Cardiac muscle cell (in vitro differentiated cells and primary cell): Measurements from ENCODE around the gene RPS14. TPM values are rescaled to one million over a fixed set of nuclear protein-coding genes. Genes with fewer than 3 reads are reported as not detected.

Experiments used
- DNase-seq, 2 donors: peaks; one replicate each; pipeline versions ENCODE4 v3.0.0 to v3.0.0-alpha.2; 2010 to 2017; ENCODE audit warnings: low read depth in 1 of 2, low spot score in 1 of 2
- H3K27ac ChIP-seq: fragments of 200-600 bp; sonication (generic); 2 replicates; pipeline ENCODE4 v1.5.1; 2016
- H3K27me3 ChIP-seq: fragments of 200-600 bp; sonication (generic); 2 replicates; pipeline ENCODE4 v1.6.0; 2016; ENCODE audit warnings: control low read depth
- H3K36me3 ChIP-seq: fragments of 200-600 bp; sonication (generic); 2 replicates; pipeline ENCODE4 v1.5.1; 2016; ENCODE audit warnings: control low read depth
- H3K4me1 ChIP-seq: fragments of 200-600 bp; sonication (generic); 2 replicates; pipeline ENCODE4 v1.8.1; 2017; ENCODE audit warnings: low read depth, mild to moderate bottlenecking, mixed run types
- H3K4me3 ChIP-seq: fragments of 200-600 bp; sonication (generic); 2 replicates; pipeline ENCODE4 v1.5.1; 2016; ENCODE audit warnings: mild to moderate bottlenecking
- H3K9me3 ChIP-seq: fragments of 200-600 bp; sonication (generic); 2 replicates; pipeline ENCODE4 v1.5.1; 2017; ENCODE audit warnings: low read depth, mild to moderate bottlenecking, control low read depth
- polyA plus RNA-seq: library from polyadenylated mRNA; unstranded; fragments of >200 nt; fragmentation: Nextera tagmentation; extraction: Ambion mirVana; gene quantifications from 2 replicates; pipeline ENCODE4 v1.2.1, GENCODE V29; 2016
- total RNA-seq: library from RNA; depleted of rRNA; stranded (reverse); fragments of >200 nt; gene quantifications from 2 replicates; pipeline ENCODE4 v1.2.3, GENCODE V29; 2016
- TF ChIP-seq, protein P1 (sequence below): IDR thresholded peaks from 2 replicates; pipeline ENCODE4 v1.5.1; 2012; ENCODE audit warnings: low read depth, mild to moderate bottlenecking, low read length

Gene RPS14
- total and polyA plus RNA-seq, 2 experiments from 2014 or later = 1,307 to 2,781 TPM

DNA sequence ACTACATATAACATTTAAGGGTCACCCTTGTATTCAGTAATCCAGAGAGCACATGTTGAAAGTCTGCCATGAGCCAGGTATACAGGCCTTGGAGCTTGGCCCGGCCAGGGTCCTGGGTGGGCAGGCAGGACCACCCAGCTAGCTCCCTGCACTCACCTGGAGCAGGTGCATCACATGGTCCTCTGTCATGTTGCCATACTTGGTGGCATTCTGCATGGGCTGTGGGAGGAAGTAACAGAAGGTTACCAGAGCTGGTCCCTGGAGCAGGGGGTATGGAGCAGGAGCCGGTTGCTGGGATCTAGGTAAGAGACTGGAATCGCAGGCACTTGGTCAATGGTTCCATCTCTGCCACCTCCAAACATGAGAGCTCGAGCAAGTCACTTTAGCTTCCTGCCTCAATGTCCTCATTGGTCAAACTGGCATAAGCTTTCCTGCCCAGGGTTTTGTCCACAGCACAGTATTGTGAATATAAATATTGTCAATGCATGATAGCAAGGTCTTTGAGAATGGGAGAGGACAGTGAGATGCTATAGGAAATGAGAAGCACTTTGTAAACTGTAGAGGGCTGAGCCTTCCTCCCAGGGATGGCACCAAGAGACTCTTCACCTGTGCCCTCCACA, 43.3 kb downstream of the RPS14 start:
- TF ChIP-seq, protein P1, sequence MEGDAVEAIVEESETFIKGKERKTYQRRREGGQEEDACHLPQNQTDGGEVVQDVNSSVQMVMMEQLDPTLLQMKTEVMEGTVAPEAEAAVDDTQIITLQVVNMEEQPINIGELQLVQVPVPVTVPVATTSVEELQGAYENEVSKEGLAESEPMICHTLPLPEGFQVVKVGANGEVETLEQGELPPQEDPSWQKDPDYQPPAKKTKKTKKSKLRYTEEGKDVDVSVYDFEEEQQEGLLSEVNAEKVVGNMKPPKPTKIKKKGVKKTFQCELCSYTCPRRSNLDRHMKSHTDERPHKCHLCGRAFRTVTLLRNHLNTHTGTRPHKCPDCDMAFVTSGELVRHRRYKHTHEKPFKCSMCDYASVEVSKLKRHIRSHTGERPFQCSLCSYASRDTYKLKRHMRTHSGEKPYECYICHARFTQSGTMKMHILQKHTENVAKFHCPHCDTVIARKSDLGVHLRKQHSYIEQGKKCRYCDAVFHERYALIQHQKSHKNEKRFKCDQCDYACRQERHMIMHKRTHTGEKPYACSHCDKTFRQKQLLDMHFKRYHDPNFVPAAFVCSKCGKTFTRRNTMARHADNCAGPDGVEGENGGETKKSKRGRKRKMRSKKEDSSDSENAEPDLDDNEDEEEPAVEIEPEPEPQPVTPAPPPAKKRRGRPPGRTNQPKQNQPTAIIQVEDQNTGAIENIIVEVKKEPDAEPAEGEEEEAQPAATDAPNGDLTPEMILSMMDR = no peak
- Histone ChIP-seq H3K27ac (peak overlapping the region; percentile 34), H3K27me3 (no peaks in the 10 kb centered on the region), H3K4me1 (peaks cover 17% of the 10 kb centered on the region), H3K36me3 (no peaks in the 10 kb centered on the region), H3K4me3 (no peak overlapping the region), H3K9me3 (no peaks in the 10 kb centered on the region)
- DNase-seq = no peak

DNA sequence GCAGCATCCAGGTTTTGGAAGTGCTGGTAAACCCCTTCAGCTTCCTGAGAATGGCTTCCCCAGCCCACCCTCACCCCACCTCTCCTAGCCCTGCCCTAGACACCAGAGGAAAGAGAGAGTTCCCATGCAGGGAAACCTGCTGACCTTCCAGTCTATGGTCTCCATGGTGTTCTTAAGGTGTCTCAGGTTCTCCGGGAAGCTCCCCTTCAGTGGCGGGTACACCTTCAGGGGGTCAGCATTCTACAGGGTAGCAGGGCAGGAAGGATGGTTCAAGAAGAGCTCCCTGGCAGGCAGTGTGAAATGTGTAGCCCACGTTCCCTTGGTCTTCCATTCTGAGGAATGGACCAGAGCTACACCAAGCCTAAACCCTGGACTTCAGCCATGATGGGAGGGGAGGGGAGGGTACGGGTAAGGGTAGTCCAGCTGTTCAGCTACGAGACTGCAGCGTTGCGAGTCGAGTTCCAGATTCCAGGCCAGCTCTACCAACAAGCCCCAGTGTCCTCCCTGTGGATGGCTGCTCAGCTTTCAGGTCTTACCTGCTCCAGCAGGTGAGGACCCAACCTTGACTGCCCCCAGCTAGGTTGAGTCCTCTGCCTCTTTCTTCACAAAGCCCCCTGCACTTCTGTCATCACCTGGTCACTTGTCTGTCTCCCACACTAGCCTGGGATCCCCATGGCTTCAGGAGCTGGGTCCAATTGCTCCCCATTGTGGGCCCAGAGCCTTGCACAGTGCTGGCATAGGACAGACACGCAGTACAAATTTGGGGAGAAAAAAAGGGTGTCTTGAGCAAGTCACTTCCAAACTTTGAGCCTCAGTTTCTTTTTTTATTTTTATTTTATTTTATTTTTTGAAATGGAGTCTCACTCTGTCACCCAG, 44.4 kb downstream of the RPS14 start:
- H3K27ac ChIP-seq = no peak overlapping the region
- TF ChIP-seq, protein P1 = no peak
- H3K4me3 ChIP-seq = no peak overlapping the region
- peaks cover 15% of the 10 kb centered on the region for H3K4me1 ChIP-seq
- no peaks in the 10 kb centered on the region for H3K27me3 ChIP-seq
- H3K36me3 ChIP-seq = no peaks in the 10 kb centered on the region
- DNase-seq = no peak
- H3K9me3 ChIP-seq = no peaks in the 10 kb centered on the region

DNA sequence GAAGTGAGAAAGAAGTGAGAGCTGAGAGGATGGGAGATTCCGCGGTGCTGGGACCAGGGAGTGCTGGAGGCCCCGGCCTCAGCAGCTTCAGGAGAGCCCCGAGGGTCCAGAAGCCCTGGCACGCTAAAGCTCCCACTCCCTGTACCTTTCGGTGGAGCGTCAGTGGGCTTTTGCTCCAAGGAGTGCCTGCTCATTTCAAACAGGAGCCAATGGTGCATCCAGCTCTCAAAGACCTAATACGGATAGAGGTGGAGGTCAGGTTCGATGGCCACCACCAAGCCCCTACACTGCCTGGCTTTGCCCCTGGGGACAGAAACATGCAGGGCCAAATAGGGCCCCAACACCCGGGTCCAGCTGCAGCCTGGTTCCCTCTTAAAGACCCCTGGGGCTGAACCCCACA, 45.0 kb downstream of the RPS14 start:
- Histone ChIP-seq H3K4me3 (no peak overlapping the region), H3K9me3 (no peaks in the 10 kb centered on the region), H3K36me3 (no peaks in the 10 kb centered on the region), H3K4me1 (peaks cover 12% of the 10 kb centered on the region), H3K27ac (no peak overlapping the region), H3K27me3 (no peaks in the 10 kb centered on the region)
- TF ChIP-seq, protein P1 = no peak
- no peak for DNase-seq

DNA sequence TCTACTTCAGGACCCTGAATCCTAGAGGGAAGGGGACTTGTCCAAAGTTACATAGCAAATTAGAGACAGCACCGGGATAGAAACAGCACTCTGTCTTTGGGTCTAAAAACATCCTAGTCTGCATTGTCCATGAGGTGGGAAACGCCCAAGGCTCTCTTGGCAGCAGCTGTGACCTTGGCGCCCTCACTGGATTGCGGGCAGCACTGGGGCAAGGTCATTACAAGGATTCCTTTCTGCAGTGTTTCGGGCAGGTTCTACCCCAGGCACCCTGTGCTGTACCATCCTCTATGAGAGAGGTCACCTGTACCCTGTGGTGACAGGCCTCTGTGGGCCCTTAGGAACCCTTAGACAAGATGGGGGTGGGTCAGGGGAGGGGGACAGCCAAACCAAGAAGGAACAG, 45.4 kb downstream of the RPS14 start:
- TF ChIP-seq, protein P1 = no peak
- Histone ChIP-seq H3K9me3 (no peaks in the 10 kb centered on the region), H3K4me1 (peaks cover 12% of the 10 kb centered on the region), H3K36me3 (no peaks in the 10 kb centered on the region), H3K27me3 (no peaks in the 10 kb centered on the region), H3K4me3 (no peak overlapping the region), H3K27ac (no peak overlapping the region)
- DNase-seq = no peak

DNA sequence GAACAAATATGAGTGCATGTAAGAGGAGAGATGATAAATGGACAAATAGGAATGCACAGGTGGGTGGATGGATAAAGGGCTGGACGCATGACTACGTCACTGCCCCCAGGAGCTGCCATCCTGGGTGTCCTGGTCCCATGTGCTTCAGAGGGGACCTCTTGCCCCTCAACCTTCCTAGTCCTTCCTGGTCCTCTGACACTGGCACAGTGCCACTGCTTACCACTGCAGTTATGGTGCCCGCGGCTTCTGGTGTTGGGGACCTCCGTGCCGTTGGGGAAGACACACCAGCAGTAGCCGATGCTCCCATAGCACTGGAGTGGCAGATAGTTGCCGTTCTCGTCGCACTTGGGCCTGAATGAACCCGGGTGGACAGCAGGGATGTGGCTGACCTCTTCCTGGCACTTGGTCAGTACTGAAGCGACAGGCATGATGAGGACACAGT, 46.6 kb downstream of the RPS14 start:
- H3K27ac ChIP-seq = no peak overlapping the region
- no peaks in the 10 kb centered on the region for H3K27me3 ChIP-seq
- H3K4me3 ChIP-seq = no peak overlapping the region
- no peaks in the 10 kb centered on the region for H3K9me3 ChIP-seq
- H3K4me1 ChIP-seq = peaks cover 12% of the 10 kb centered on the region
- TF ChIP-seq, protein P1 = no peak
- DNase-seq = no peak
- peaks cover 4% of the 10 kb centered on the region for H3K36me3 ChIP-seq
